ENCODE measurements around the gene GGT5. TPM values are rescaled to one million over a fixed set of nuclear protein-coding genes. Genes with fewer than 3 reads are reported as not detected.
A peak's percentile ranks its signal among the peaks of the same experiment; 100 is the strongest.
"Not testable (repeated sequence)": the region's sequence is repeated elsewhere in the genome, so short reads cannot be mapped to it uniquely, and the experiment has no call there.

Gene GGT5
- total RNA-seq, 1 donor, result 0.31 TPM

DNA sequence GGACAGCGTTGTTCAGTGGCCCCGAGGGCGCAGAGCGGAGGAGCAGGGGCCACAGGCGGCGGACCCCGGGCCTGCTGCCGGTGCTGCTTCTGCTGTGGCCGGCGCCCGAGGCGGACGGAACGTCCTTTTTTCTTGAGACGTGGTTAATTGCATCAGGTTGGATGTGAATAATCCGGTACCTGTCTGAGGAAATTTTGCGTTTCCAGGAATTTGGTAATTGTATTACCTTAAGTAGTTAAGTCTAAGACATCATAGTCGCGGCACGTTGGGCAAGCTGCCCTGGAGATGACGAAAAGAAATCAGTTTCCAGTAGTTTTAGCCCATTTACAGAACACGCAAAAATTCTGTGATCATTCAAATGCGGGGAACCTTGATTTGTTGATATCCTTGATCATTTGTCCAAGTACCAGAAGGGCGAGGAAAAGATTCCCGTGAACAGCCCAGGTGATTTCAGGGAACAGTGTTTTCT, 26.5 kb upstream of the GGT5 start:
- H3K4me3 ChIP-seq (ENCODE audit: low read length), result peak overlapping the region; percentile 93
- peaks cover 20% of the 10 kb centered on the region for H3K4me1 ChIP-seq (ENCODE audit: insufficient read depth, low read length)
- H3K9me3 ChIP-seq (ENCODE audit: low read depth, low read length), result no peaks in the 10 kb centered on the region
- H3K27me3 ChIP-seq (ENCODE audit: insufficient read depth, low read length), result no peaks in the 10 kb centered on the region

DNA sequence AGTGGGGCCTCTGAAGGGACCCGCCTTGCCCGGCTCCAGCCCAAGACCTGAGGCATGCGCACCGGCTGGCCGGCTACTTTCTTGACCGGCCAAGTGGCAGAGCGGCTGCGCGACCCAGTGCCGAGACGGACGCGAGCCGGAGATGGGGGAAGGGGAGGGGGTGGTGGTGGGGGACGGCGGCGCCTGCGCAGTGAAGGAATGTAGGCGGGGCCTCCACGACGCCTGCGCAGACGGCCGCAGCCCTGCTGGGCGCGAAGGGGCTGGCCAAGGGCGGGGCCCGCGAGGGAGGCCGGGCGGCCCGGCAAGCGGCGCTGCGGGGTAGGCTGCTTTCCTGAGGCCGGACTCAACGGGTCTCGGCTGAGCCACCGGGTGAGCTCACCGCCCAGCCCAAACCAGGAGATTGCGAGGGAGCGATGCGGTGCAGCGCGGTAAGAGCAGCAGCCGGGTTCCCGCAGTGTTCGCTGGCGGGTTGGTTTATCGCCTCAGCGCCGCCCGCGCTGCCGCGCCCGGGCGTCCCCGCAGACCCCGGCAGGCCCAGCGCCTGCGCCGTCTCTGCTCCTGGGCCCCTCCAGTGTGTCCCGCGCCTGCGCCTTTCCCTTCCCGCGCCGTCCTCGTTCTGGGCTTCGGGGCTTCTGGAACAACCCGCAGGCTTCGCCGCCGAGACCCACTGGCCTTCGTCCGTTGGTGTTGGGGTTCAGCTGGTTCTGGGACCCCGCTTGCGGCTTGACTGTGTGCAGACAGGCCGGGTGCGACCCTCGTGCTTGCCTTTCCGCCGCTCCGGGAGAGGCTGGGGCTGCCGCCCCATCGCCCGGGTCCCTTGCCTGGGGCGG, 25.9 kb upstream of the GGT5 start, which contains the start of gene SPECC1L:
SPECC1L (plus strand) TSS at position 276 of the 830 bp plus-strand sequence. CDS start 31,401 bp downstream, outside the sequence.
- Histone ChIP-seq H3K4me1 (ENCODE audit: insufficient read depth, low read length) (peaks cover 20% of the 10 kb centered on the region), H3K9me3 (ENCODE audit: low read depth, low read length) (no peaks in the 10 kb centered on the region), H3K4me3 (ENCODE audit: low read length) (peak within 1 kb of the TSS; percentile 93), H3K27me3 (ENCODE audit: insufficient read depth, low read length) (no peaks in the 10 kb centered on the region)

DNA sequence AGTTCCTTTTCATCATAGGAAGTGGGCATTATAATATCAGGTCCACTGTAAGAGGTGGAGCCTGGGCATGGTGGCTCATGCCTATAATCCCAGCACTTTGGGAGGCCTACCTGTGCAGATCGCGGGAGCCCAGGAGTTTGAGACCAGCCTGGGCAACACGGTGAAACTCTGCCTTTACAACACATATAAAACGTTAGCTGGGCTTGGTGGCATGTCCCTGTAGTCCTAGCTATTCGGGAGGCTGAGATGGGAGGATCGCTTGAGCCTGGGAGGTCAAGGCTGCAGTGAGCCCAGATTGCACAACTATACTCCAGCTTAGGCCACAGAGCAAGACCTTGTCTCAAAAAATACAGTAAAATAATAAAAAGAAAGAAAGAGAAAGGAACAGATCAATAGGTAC, 21.6 kb upstream of the GGT5 start:
- H3K27me3 ChIP-seq (ENCODE audit: insufficient read depth, low read length); H3K9me3 ChIP-seq (ENCODE audit: low read depth, low read length); H3K4me1 ChIP-seq (ENCODE audit: insufficient read depth, low read length); H3K4me3 ChIP-seq (ENCODE audit: low read length): not testable (repeated sequence)

DNA sequence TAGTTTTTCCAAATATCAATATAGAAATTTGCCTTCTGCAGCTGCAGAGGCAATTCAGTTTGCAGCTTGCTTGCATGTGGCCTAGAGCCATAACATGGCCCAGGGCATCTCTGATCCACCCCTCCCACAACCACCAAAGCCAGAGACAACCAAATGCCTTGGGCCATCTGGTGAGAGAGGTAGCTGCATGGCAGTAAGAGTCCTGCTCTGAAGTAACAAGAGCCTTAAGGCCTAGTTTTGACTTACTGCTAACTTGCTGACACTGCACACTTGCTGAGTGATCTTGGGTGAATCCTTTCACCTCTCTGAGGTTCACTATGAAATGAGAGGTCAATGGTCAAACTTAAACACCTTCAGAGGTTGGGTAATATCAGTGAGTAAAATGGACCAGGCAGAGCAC, 20.9 kb upstream of the GGT5 start:
- no peaks in the 10 kb centered on the region for H3K4me1 ChIP-seq (ENCODE audit: insufficient read depth, low read length)
- no peak overlapping the region for H3K4me3 ChIP-seq (ENCODE audit: low read length)
- no peaks in the 10 kb centered on the region for H3K9me3 ChIP-seq (ENCODE audit: low read depth, low read length)
- no peaks in the 10 kb centered on the region for H3K27me3 ChIP-seq (ENCODE audit: insufficient read depth, low read length)

DNA sequence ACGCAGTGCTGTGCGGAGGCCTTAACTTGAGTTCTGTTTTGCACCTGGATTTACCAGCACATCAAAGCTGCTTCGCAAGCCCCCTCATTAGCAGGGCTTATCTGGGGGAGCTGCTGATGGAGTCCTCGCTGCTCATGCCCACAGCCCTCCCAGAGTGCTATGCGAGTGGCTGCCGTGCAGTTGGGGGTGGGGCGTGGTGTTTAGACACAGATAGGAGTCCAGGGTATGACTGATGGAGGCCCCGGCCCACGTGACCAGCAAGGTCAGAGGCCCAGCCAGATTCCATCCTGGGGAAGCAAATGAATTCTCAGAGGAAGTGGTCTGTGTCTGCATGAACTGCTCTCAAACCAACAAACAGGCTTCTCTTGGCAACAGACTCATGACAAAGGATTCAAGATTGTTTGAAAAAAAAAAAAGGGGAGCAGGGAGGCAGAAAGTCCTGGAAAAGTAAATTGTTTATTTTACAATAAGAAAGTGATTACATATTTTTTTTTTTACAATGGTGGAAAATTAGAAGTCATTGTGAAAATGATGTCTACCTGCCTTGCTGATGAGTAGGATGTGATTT, 19.5 kb upstream of the GGT5 start:
- not testable (repeated sequence) for H3K9me3 ChIP-seq (ENCODE audit: low read depth, low read length); H3K4me1 ChIP-seq (ENCODE audit: insufficient read depth, low read length); H3K4me3 ChIP-seq (ENCODE audit: low read length); H3K27me3 ChIP-seq (ENCODE audit: insufficient read depth, low read length)

DNA sequence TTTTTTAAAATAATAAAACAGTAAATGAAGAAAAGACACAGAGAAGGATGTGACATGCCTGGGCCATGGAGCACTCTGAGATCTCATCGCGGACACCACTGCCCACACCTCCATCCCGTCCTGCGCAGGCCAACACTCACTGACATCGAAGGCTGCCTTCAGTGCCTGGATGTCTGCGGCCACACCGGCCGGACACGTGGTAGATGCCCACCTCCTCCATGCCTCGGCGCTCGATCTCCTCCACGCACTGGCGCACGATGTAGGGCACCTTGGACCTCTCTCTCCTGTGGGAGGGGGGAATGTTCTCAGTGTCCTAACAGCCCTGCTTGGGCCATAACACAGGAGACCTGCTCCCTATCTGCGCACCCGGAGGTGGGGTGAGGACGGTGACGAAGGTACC, 18.6 kb upstream of the GGT5 start:
- H3K4me1 ChIP-seq (ENCODE audit: insufficient read depth, low read length); H3K4me3 ChIP-seq (ENCODE audit: low read length); H3K27me3 ChIP-seq (ENCODE audit: insufficient read depth, low read length); H3K9me3 ChIP-seq (ENCODE audit: low read depth, low read length): not testable (repeated sequence)

DNA sequence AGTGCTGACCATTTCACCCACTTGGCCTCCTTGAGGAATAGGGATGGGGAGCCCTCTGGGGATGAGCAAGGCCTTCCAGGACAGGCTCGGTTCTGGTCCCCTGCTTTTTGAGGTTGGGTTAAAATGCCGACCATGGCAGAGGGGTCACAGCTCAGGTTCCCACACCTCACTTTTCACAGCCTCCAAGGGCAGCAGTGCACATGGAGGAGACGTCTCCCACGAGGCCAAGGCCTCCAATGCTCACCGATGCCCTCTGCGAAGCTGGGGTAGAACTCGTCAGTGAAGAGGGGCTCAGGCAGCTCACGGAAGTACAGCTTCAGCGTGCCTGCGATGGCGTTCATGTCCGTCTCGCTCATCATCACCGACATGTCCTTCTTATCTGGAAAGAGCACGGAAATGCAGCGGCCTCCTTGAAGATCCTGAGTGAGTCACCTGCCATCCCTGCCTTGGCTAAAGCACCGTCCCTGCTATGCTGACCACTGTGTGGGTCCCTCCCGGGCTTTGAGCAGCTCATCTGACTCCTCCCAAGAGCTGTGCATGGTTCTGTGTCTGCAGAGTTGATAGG, 17.4 kb upstream of the GGT5 start:
- H3K9me3 ChIP-seq (ENCODE audit: low read depth, low read length); H3K4me3 ChIP-seq (ENCODE audit: low read length); H3K4me1 ChIP-seq (ENCODE audit: insufficient read depth, low read length); H3K27me3 ChIP-seq (ENCODE audit: insufficient read depth, low read length): not testable (repeated sequence)

DNA sequence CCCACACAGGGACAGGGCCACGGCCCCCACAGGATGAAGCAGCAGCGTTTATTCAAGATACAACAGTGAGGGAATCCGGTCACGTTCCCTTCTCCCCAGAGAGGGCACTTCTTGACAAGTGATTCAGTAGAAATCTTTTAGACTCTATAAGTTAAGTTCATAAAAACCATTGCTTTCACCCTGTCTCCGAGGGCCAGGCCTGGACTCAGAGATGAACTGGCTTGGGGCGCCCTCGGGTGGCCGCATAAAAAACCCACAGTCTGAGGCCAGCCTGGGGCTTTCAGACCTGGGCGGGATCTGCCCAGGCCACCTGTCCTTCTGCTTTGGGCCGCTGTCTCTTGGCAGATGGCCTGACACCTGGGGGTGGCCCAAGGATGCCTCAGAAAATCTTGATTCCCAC, 14.6 kb upstream of the GGT5 start:
- not testable (repeated sequence) for H3K4me3 ChIP-seq (ENCODE audit: low read length); H3K9me3 ChIP-seq (ENCODE audit: low read depth, low read length); H3K4me1 ChIP-seq (ENCODE audit: insufficient read depth, low read length); H3K27me3 ChIP-seq (ENCODE audit: insufficient read depth, low read length)

DNA sequence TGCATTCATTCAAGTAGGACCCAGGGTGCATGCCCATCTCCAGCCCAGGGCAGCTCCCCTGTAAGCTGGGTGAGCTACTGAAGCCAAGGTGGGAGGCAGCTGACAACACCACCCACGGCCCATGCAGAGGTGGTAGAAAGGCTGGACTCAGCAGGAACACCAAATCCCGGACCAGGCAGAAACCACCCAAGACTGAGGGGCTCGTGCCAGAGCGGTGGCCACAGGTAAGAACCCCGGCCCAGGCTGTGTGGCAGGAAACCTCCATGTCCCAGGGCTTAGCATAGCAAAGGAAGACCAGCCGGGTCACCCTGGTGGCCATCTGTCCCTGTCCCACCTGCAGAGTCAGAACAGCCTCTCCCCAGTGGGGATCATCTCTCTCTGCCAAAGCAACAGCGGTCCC, 11.9 kb upstream of the GGT5 start:
- not testable (repeated sequence) for H3K4me3 ChIP-seq (ENCODE audit: low read length); H3K4me1 ChIP-seq (ENCODE audit: insufficient read depth, low read length); H3K9me3 ChIP-seq (ENCODE audit: low read depth, low read length); H3K27me3 ChIP-seq (ENCODE audit: insufficient read depth, low read length)

DNA sequence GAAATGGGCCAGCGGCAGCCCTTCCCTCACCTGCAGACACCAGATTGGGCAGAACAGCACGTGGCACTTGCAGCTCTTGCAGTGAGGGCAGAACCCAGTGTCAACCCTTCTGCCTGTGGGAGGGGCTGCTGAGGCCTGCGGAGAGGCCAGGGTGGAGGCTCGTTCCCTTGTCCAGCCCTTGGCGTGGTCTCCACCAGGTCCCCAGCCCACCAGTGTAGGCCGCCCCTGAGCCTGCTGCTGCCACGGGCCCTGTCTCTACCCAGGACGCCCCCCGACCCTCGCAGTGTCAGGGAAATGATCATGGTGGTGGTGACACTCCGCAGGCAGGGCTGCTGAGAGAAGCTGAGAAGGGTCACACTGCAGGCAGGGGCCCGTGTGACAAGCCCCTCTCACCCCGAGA, 11.3 kb upstream of the GGT5 start:
- H3K4me1 ChIP-seq (ENCODE audit: insufficient read depth, low read length); H3K27me3 ChIP-seq (ENCODE audit: insufficient read depth, low read length); H3K4me3 ChIP-seq (ENCODE audit: low read length); H3K9me3 ChIP-seq (ENCODE audit: low read depth, low read length): not testable (repeated sequence)

DNA sequence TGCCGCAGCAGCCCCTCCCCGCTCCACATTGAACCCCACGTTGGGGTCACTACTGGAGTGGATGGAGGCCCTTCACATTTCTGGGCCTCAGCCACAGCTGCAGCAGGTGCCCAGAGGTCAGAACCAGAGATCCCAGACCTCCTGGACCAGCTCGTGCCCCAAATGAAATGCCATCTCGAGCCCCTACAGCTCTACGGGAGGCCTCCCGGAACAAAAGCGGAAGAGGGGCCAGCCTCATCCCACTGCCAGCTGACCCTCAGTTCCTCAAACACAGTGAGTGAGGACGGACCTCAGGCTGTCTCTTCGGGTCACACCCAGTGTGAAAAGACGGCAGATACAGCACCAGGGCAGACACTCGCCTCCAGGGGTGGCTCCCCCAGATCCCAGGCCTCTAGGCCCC, 8.2 kb upstream of the GGT5 start:
- not testable (repeated sequence) for H3K27me3 ChIP-seq (ENCODE audit: insufficient read depth, low read length); H3K9me3 ChIP-seq (ENCODE audit: low read depth, low read length); H3K4me1 ChIP-seq (ENCODE audit: insufficient read depth, low read length); H3K4me3 ChIP-seq (ENCODE audit: low read length)

DNA sequence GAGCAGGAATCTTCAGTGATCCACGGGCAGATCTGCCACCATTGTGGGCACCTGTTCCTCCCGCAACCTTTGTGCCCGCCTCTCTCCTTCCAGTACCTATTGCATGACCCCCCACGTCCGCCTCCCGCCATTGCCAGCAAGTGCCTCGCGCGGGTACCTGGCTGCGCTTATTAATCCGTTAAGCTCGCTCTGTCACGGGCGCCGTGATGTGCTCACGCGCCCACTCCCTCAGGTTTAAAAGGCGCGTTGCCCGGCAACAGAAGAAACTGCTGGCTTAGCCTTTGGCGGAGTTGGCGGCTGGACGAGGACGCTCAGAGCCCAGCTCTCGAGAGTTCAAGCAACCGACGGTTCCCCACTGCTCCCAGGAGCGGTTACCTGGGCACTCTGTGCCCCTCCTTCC, 6.4 kb upstream of the GGT5 start:
- not testable (repeated sequence) for H3K4me1 ChIP-seq (ENCODE audit: insufficient read depth, low read length); H3K4me3 ChIP-seq (ENCODE audit: low read length); H3K9me3 ChIP-seq (ENCODE audit: low read depth, low read length); H3K27me3 ChIP-seq (ENCODE audit: insufficient read depth, low read length)

DNA sequence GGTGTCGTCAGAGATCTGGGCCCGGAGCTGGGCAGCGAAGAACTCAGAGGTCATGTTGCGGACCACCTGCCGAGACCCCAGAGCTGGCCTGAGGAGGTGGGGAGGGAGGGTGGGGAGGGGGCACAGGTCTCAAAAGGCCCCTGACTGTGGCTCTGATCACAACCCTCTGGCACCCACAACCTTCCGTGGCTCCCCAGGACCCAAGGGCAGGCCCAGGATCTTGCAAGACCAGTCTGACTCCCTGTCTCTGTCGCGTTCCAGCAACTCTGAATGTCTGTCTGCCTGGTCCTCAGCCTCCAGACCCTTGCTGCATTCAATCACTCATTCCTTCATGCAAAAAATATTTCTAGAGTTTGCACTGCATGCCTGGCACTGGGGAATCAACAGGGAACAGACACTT, 4.5 kb upstream of the GGT5 start:
- H3K4me1 ChIP-seq (ENCODE audit: insufficient read depth, low read length); H3K9me3 ChIP-seq (ENCODE audit: low read depth, low read length); H3K4me3 ChIP-seq (ENCODE audit: low read length): not testable (repeated sequence)

DNA sequence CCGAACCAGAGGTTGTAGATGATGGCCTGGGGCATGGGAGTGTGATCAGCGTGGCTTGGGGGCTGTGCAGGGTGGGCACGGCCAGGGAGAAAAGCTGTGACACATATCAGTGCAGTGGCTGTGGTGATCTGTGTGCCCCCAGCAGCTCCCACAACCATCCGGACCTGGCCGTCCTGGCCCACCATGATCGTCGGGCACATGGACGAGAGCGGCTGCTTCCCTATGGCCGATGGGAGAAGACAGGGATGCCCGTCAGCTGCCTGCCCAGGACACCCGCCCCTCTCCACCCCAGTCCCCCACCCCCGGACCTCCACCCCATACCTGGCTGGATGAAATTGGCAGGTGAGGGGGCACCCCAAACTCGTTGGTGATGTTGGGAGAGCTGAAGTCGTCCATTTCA, 3.7 kb upstream of the GGT5 start:
- not testable (repeated sequence) for H3K9me3 ChIP-seq (ENCODE audit: low read depth, low read length); H3K4me1 ChIP-seq (ENCODE audit: insufficient read depth, low read length); H3K27me3 ChIP-seq (ENCODE audit: insufficient read depth, low read length); H3K4me3 ChIP-seq (ENCODE audit: low read length)

More for the DNA sequence above, 4.5 kb upstream of the GGT5 start:
- H3K27me3 ChIP-seq (ENCODE audit: insufficient read depth, low read length), result not testable (repeated sequence)

DNA sequence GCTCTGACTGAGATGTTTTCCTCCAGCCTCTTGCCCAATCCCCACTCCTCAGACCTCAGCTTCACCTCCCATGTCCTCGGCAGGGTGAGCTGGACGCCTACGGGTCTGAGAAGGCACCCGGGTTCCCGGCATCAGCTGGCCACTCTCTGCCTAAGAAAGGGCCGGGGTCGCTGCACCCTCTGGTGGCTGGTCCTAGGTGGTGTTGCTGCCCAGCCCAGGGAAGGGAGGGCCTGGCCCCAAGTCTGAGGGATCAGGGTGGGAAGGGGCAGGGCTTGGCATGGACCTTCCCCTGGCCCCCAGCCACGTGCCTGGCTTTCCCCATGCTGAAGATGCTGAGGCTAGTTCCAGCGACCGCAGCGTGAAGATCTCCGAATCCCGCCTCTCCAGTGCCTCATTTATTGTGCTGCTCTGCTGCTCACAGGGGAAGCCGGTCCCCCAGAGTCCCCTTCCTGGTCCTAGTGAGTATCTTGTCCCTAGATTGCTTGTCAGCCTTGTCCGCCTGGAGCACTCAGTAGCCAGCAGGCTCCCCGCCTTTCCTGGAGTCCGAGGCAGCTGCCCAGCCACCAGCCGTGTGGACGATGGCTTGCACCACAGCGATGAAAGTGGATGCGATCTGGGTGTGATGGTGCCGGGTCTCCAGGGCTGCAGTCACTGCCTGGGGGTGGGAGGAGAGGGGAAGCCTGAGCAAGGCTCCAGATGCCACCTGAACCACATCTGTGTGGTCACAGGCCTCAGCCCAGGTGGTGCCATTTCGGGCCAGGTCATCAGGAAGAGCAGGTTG, 2.9 kb upstream of the GGT5 start:
- Histone ChIP-seq H3K4me1 (ENCODE audit: insufficient read depth, low read length) (peaks cover 17% of the 10 kb centered on the region), H3K4me3 (ENCODE audit: low read length) (no peak overlapping the region), H3K9me3 (ENCODE audit: low read depth, low read length) (no peaks in the 10 kb centered on the region), H3K27me3 (ENCODE audit: insufficient read depth, low read length) (no peaks in the 10 kb centered on the region)

All from mononuclear cell (primary cell).